NCI-H2196 treated with DMSO at 0.1 percent for 48 hours (cell line): ENCODE results near the gene TEX13D.
"Not testable (repeated sequence)": the region's sequence is repeated elsewhere in the genome, so short reads cannot be mapped to it uniquely, and the experiment has no call there.

Source experiments
- DNase-seq: peaks from one replicate; lab custom pipeline; 2025; ENCODE audit not compliant: unreplicated experiment; lab: John Stamatoyannopoulos, UW

TEX13D gene

DNA sequence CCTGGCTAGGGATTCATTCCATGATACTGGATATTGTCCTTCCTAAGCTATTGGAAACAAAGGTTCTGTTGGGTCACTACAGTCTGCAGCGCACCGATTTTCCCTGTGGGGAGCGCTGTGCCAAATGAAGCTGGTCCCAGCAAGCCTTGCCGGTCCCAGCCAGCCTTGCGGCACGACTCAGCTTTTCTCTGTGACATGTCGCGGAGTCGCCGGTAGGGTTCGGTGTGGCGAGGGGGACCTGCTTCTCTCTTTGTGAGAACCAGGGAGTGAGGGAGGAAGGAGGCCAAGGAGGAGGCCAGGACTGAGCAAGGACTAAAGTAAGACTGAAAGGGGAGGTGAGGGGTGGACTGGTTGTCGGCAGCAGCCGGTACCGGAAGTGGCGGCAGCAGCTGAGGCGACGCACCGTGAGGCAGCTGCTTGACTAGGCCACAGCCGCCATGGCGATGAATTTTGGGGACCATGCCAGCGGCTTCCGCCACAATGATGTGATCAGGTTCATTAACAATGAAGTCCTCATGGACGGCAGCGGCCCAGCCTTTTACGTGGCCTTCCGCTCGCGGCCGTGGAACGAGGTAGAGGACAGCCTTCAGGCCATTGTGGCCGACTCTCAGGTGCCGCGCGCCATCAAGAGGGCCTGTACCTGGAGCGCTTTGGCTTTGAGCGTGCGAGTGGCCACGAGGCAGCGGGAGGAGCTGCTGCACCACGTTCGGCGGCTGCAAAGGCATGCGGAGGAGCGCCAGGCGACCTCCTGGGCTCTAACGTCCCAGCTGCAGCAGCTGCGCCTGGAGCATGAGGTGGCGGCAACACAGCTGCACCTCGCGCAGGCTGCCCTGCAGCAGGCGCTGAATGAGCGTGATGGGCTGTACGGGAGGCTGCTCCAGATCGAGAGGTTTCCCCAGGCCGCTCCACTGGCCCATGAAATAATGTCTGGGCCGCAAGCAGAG is at the start of gene TEX13D:
Gene TEX13D (plus strand): TSS at position 180 of the 944 bp plus-strand sequence. CDS start 258 bp downstream, at position 438.
- DNase-seq, result no peak

DNA sequence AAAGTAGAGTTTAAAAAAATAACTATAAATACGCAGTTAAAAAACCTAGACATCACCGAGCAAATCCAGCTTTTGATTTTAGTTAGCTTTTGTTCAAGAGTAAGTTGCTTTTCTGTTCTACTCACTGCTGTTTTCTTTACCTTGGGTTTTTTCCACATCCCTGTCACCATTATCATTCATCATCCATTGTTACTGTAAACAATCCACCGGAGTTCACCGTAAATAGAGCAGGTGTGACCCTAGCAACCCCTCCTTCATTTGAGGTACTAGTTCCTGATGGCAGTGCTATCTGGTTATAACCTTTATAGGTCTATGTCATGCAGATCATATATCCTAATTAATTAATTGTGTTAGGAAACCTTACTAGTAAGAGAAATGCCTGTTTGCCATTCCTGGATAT is 43.0 kb upstream of the TEX13D start:
- peak; percentile 2 for DNase-seq

DNA sequence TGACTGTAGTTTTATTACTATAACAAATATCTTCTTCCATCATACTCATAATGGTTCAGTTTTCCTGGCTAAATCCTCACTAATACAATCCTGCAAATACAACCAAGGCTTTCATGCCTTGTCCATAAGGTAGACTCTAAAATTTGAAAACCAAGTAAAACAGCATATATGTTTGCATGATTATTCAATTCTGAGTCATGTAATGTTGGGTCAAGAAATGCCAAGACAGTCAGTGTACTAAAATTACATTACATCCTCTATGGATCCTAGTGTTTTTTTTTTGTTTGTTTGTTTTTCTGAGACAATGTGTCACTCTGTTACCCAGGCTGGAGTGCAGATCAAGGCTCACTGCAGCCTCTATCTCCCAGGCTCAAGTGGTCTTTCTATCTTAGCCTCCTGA is 38.6 kb upstream of the TEX13D start:
- no peak for DNase-seq

DNA sequence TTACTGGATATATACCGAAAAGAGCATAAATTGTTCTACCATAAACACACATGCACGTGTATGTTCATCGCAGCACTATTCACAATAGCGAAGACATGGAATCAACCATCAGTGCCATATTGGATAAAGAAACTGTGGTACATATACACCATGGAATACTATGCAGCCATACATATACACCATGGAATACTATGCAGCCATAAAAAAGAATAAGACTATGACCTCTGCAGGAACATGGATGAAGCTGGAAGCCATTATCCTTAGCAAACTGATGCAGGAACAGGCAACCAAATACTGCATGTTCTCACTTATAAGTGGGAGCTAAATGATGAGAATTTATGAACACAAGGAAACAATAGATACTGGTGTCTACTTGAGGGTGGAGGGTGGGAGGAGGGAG is 33.1 kb upstream of the TEX13D start:
- DNase-seq, result not testable (repeated sequence)

DNA sequence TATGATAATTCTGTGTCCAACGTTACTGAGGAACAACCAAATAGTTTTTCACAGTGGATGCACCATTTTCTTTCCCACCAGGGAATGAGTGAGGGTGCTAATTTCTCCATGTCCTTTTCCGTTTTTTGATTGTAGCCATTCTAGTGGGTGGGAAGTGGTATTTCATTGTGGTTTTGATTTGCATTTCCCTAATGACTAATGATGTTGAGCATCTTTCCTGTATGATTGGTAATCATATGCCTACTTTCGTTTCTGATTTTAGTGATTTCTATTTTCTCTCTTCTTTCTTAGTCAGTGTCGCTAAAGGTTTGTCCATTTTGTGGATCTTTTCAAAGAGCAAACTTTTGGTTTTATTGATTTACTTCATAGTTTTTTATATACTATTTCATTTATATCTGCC is 32.1 kb upstream of the TEX13D start:
- no peak for DNase-seq

DNA sequence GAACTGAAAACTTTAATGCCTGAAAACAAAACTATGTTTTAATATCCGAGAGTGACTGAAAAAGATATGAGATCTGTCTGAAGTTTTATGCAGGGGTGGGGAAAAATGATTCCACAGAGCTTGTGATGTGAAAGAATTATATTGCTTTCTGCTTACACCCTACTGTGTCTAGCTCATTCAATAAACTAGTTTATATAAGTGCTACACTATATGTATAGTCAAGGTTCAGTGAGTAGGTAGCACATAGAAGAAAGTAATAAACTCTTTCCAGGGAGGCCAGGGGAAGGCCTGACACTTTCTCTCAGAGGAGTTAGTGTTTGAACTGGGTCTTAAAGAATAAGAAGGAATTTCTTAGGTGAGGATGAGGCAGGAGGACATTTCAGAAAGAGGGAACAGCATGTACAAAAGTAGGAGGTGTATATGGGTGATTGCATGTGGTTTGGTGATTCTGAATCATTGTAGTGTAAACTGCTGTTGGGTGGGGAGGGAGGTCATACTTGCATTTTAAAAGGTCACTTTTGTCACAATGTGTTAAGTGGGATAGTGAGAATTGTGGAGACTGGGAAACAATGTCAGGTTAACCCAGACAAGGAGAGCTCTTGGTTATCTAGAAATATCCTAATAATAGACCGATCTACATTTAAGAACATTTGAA is 25.1 kb upstream of the TEX13D start:
- DNase-seq, result no peak

DNA sequence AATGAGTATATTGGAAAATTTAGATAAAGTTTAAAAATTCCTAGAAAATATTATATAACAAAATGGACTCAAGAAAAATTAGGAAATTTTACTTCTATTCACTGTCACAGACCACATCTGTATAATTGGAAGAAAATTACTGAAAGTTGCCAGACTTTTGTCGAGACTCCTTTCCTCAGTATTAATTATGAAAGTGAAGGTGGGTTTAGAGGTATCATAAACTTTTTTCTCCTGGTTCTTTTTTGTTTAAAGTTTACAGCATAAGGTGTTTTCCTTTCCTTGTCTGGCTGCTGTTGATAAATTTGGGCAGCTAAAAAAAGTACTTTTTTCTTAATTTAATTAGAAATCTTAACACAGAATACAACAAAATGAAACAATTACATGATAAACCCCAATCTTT is 6.7 kb upstream of the TEX13D start:
- no peak for DNase-seq

DNA sequence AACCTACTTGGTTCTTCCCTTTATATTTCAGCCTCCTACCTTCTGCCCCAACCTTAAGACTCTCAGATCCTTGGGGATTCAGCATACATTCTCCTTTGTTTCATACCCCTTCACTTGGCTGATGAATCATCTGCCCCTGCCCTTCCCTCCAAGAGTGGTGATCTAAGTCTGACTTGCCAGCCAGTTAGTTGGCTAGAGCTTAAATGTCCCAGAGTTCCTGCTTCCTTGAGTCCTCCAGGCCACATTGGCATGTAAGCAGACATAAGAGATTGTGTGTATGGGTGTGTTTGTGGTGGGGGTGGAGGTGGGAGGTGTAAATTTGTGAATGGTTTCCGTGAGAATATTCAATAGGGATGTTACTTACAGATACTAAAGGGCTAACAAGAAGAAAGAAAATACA is 3.7 kb upstream of the TEX13D start:
- no peak for DNase-seq

DNA sequence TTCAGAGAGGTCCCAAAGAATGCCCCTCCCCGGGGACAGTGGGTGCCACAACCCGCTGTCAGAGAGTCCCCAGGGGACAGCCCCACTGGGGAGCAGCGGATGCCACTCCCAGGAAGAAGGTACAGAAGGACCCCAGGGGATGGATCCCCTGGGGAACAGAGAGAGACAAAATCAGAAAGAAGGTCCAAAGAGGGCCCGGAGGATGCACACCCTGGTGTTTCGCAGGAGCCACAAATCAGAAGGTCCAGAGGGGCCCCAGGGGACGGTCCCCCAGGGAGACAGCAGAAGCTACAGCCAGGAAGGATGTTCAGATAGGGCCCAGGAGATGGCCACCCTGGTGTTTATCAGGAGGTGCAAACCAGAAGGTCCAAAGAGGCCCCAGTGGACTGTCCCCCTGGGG is 1.4 kb downstream of the TEX13D start:
- DNase-seq, result no peak

DNA sequence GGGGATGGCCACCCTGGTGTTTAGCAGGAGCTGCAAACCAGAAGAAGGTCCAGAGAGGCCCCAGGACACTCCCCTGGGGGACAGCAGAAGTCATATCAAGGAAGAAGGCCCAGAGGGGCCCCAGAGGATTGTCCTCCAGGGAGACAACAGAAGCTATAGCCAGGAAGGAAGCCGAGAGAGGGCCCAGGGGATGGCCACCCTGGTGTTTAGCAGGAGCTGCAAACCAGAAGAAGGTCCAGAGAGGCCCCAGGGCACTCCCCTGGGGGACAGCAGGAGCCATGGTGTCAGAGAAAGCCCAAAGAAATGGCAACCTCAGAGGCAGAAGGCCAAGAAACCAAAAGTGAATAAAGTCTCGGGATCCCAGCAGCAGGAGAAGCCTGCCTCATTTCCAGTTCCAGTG is 2.1 kb downstream of the TEX13D start:
- DNase-seq, result not testable (repeated sequence)

DNA sequence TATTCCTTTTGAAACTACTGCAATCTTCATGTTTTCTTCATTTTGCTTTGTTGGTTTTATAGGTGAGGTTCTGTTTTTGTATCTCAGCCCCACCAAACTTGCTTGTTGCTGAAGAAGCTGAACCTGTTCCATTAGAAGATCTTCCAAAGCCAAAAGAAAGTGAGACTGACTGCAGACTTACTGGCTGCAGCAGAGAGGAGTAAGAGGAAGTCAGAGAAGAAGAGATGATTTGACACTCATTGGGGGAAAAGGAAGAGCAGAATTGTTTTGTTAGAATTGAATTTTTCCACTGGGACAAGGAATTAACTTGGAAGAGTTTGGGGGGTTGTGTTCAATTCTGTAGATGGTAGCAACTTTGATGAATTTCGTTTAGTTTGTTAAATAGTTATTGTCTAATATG is 3.1 kb downstream of the TEX13D start:
- no peak for DNase-seq

DNA sequence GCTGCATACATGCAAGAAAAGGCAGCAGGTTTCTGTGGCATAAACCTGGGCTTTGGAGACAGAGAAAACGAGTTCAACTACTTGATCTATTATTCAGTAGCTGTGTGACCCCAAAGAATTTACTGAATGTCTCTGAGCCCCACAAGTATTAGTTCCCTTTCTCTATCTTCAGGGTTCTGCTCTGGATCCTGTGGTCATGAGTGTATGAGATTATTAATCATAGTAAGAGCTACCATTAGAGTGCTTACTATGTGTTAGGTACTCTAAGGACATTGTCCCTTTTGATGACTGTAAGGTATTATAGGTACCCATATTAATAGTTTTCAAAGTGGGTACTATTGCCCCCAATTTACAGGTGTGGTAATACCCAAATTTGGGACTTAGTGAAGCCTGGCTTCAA is 5.5 kb downstream of the TEX13D start:
- no peak for DNase-seq

DNA sequence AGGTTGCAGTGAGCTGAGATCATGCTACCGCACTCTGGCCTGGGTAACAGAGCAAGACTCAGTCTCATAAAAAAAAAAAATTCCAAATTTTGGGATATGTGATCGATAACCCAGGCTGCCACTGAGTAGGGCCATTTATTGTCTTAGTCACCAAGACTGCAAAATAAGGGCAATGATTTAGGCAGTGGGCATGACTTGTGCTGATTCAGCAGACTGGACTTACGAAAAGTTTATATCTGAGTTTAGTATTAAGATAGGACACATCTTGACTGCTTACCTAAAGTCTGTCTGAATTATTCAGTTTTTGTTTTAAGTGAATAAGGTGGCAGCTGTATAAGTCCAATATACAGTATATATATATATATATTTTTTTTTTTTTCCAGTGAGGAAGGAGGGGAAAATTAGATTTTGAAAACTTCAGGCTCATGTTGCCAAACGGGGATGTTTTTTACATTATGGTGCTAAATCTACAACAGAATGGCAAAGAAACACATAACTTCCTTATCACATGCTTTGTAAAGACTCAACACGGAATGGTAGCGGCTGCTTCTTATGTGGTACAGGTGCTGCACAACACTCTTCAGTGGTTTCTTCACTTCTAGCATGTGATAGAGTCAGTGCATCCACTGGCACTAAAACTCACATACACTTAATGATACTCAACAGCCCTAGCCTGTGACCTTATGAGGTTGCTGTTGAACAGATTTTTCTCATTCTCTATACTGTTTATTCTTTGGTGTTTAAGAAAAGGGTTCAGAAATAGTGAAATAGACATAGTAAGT is 6.5 kb downstream of the TEX13D start:
- DNase-seq, result no peak

DNA sequence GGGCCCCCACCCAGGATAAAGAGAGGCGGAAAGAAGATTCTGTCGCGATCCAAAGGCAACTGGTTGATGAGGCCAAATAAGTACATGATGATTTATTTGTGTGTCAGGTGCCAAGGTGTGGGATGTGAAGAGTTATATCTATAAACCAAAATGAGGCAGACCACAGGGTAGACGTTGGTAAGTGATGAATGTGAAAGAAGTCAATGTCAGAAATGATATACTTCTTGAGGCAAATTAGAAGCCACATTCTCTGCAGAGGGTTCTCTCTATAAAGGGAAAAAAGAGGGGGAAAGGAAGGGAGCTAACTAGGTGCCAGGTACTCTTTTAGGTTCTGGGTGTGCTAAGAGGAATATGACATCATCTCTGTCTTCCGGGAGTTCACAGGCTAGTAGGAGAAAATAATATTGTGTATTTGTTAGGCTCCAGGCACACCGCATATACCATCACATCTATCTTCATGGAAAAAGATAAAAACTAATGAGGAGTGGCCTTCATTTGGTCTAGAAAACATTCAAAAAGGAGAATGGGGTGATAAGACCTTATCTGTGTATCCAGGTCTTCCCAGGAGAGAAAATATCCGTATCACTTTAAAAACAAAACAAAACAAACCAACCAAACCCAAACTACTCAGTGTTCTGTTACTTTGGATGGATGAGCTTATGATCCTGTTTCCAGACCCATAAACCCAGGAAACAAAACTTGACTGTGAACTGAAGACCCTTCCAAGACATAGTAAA is 9.1 kb downstream of the TEX13D start:
- no peak for DNase-seq

DNA sequence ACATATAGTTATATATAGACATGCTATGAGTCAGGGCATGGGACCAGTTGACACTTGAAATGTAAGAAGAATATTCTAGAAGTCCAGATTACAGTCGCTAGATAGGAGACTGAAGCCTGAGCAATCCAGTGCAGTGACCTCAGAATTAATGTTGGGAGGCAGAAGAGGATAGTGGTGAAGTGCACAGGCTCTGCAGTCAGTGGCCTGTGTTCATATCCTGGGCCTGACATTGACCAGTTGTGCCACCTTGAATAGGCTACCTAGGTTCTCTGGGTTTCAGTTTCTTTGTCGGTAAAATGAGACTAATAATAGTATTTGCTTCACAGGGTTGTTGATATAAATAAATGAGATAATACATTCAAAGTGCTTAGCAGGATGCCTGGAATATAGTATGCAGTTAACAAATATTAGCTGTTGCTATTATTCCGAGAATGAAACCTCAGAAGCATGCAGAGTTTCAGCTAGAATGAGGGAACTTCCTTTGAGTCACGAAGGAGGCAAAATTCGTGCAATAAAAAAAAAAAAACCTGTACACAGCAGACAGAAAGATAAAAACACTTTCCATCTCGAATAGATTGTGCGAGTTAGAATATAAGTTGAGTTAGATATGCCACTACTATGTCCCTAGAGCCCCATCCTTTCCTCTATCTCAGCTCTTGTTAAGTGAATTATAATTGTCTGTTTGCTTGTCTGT is 9.9 kb downstream of the TEX13D start:
- no peak for DNase-seq

DNA sequence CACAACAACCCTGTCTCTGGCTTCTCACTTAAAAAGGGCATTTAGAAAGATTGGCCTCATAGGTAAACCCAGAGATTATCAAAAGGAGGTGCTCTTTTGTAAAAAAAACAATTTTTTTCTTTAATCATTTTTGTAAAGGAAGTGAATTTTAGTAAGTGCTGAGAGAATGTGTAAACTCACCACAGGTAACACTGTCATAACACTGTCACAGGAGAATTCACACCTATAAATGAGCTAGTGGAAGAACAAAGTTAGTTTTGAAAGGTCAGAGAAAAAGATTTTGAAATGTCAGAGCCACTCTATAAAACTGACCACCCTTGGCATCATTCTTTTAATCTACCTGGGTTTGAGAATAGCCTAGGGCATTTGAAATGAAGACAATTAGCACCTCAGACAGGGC is 10.6 kb downstream of the TEX13D start:
- no peak for DNase-seq

DNA sequence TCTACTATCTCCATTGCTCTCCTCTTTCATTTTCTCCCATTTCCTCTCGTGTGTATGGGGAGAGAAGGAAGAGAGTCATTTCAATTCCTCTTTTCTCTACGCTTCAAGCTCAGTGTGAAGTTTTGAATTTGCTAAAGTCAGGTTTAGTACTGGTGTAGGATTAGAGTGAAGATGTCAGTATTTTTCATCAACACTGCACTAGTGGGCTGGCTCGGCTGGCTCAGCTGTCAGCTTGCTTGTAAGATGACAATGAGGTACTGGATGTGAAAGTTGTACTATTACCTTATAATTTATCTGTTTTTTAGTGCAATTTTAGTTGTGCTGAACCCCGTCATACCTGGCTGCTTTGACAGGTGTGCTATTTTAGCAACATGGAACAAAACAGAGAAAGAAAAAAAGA is 11.8 kb downstream of the TEX13D start:
- DNase-seq, result no peak

DNA sequence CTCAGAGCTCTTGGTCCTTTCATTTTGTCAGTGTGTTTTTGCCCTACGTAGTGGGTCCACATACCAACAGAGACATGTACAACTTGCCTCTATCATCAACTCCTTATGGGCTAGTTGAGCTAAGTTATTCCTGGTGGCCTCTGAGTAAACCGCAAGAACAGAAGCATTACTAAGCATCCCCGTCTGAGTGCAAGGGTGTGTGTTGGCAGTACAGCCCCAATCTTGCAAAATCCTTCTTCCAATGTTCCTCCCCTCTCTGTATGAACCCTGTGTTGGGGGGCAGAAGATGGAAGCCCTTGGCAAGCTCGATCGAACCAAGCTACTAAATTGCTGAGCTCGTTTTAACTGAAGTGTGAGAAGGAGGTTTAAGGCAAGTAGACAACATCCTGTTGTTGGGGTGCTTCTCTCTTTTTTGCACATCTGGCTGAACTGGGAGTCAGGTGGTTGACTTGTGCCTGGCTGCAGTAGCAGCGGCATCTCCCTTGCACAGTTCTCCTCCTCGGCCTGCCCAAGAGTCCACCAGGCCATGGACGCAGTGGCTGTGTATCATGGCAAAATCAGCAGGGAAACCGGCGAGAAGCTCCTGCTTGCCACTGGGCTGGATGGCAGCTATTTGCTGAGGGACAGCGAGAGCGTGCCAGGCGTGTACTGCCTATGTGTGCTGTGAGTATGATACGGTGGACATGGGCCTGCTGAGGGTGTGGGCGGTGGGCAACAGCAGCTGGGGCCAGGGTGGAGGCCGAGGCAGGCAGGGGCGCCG is 13.8 kb downstream of the TEX13D start, which contains the start of gene SH2D1A:
Gene SH2D1A (plus strand): TSS at position 447 of the 760 bp plus-strand sequence. CDS start 80 bp downstream, at position 527.
- DNase-seq, result no peak

DNA sequence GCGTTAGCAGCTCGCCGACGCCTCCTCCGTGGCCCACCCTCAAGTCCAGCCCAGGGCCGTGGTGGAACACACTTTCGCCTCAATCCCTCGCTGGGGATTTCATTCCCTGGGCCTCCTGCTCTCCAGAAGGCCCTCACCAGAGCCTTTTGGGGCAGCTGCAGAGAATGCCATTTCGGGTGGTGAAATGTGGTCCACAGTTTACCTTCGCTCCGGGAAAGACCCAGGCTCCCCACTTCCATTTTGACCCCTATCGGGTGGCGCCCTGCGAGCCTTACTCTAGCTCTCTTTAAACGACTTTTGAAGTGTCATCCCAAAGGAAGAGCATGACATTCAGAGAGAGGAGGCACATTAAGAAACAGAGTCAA is 14.4 kb downstream of the TEX13D start:
- no peak for DNase-seq

DNA sequence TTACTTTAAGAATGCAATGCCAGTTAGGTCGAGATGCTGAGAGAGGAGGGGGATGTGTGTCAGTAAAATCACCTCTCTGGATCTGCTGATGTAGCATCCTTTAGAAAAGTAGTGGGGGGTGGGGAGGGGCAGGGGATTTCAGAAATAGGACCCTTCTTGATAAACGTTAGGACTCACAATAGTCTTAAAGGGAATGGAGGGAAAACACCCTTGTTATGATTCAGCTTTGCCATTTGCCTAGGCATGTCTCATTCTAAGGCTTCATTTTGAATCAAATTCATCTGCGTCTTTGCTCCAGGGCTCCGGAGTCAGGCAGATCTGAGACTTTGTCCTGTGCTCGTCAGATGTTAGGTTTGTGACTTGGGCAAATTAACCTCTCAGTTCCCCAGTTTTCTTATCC is 14.8 kb downstream of the TEX13D start:
- no peak for DNase-seq
